GM12892 (cell line): ENCODE data around the gene TPO.

Source experiments
- POLR2A ChIP-seq: IDR thresholded peaks from 2 replicates; pipeline ENCODE4 v1.6.1; 2011; ENCODE audit warnings: low read depth, low read length, control low read depth
- POLR2AphosphoS5 ChIP-seq: IDR thresholded peaks from 2 replicates; pipeline ENCODE4 v1.6.1; 2011; ENCODE audit warnings: low read depth, low read length, control low read depth
- TAF1 ChIP-seq: IDR thresholded peaks from 2 replicates; pipeline ENCODE4 v1.6.1; 2011; ENCODE audit warnings: low read depth, mild to moderate bottlenecking, control low read depth, low read length, borderline replicate concordance

DNA sequence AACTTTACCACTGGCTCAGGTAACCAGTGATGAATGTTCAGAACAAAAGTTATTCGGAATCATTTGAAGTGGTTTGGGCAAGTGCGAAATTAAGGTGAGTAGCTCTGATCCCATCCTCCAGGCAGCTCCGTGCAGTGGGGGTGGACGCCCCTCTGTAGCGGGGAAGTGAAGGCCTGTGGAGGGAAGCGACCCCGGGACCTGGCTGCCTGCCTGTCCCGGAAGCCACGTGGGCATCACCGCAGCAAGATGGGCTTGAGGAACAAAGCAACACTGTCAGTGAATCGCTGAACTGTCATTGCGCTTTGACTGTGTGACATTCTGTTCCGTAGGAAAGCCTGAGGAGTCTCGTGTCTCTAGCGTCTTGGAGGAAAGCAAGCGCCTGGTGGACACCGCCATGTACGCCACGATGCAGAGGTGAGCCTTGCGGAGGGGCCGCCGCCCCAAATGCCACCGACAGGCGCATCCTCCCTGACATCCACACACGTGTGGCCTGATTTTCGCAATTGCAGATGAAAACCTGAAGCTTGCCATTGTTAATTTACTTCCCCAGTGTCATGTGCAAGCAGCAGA lies 9.5 kb downstream of the TPO start:
- TF ChIP-seq POLR2AphosphoS5 (no peak), POLR2A (no peak), TAF1 (no peak)
